H9 (cell line): ENCODE data around the gene DES. TPM values are rescaled to one million over a fixed set of nuclear protein-coding genes. Genes with fewer than 3 reads are reported as not detected.

Experiments
- DNase-seq: peaks from one replicate; pipeline ENCODE4 v3.0.0-alpha.2; 2017
- H2AFZ ChIP-seq: one replicate; pipeline ENCODE4 v1.6.1; 2013; ENCODE audit warnings: mild to moderate bottlenecking, low read length, control low read depth, moderate library complexity
- H2AK5ac ChIP-seq: 2 replicates; pipeline ENCODE4 v1.6.1; 2013; ENCODE audit warnings: low read length, control low read depth, mixed read lengths; ENCODE audit not compliant: insufficient read length
- H2BK120ac ChIP-seq: one replicate; pipeline ENCODE4 v1.6.1; 2013; ENCODE audit warnings: low read depth, mild to moderate bottlenecking, low read length, control low read depth, inconsistent platforms; ENCODE audit not compliant: poor library complexity, severe bottlenecking
- H2BK12ac ChIP-seq: 2 replicates; pipeline ENCODE4 v1.6.1; 2013; ENCODE audit warnings: low read length, control low read depth, mixed read lengths, low read depth; ENCODE audit not compliant: insufficient read length
- H2BK15ac ChIP-seq: 2 replicates; pipeline ENCODE4 v1.6.1; 2013; ENCODE audit warnings: low read depth, low read length, control low read depth
- H2BK20ac ChIP-seq: one replicate; pipeline ENCODE4 v1.6.1; 2013; ENCODE audit warnings: low read depth, mild to moderate bottlenecking, low read length, control low read depth, inconsistent platforms; ENCODE audit not compliant: poor library complexity, severe bottlenecking
- H2BK5ac ChIP-seq: 2 replicates; pipeline ENCODE4 v1.6.1; 2013; ENCODE audit warnings: low read length, control low read depth, mixed read lengths; ENCODE audit not compliant: insufficient read length
- H3K14ac ChIP-seq: 2 replicates; pipeline ENCODE4 v1.6.1; 2013; ENCODE audit warnings: low read length, control low read depth; ENCODE audit not compliant: insufficient read depth
- H3K18ac ChIP-seq: 2 replicates; pipeline ENCODE4 v1.6.1; 2013; ENCODE audit warnings: low read depth, mild to moderate bottlenecking, mixed read lengths, low read length, control low read depth; ENCODE audit not compliant: insufficient read length
- H3K23ac ChIP-seq: 2 replicates; pipeline ENCODE4 v1.6.1; 2013; ENCODE audit warnings: low read length, control low read depth, mixed read lengths, low read depth; ENCODE audit not compliant: insufficient read length
- H3K23me2 ChIP-seq: 2 replicates; pipeline ENCODE4 v1.6.1; 2013; ENCODE audit warnings: low read depth, mild to moderate bottlenecking, mixed read lengths, low read length, control low read depth; ENCODE audit not compliant: insufficient read length, poor library complexity, severe bottlenecking
- H3K27ac ChIP-seq: 2 replicates; pipeline ENCODE4 v1.5.1; 2013; ENCODE audit warnings: low read length, control low read depth, mixed read lengths, low read depth; ENCODE audit not compliant: insufficient read length
- H3K27me3 ChIP-seq: 2 replicates; pipeline ENCODE4 v1.6.1; 2013; ENCODE audit warnings: low read length, control low read depth, inconsistent platforms; ENCODE audit not compliant: insufficient read depth
- H3K4ac ChIP-seq: 2 replicates; pipeline ENCODE4 v1.6.1; 2013; ENCODE audit warnings: low read depth, mild to moderate bottlenecking, control low read depth, inconsistent platforms, low read length, moderate library complexity
- H3K4me1 ChIP-seq: 2 replicates; pipeline ENCODE4 v1.6.1; 2013; ENCODE audit warnings: low read length, control low read depth, inconsistent platforms; ENCODE audit not compliant: insufficient read depth
- H3K4me2 ChIP-seq: 2 replicates; pipeline ENCODE4 v1.6.1; 2013; ENCODE audit warnings: low read length, control low read depth, mixed read lengths; ENCODE audit not compliant: insufficient read length, insufficient read depth
- H3K56ac ChIP-seq: 2 replicates; pipeline ENCODE4 v1.6.1; 2013; ENCODE audit warnings: low read depth, mild to moderate bottlenecking, mixed read lengths, low read length, control low read depth; ENCODE audit not compliant: insufficient read length
- H3K79me1 ChIP-seq: 2 replicates; pipeline ENCODE4 v1.6.1; 2013; ENCODE audit warnings: low read depth, mild to moderate bottlenecking, moderate library complexity, low read length, control low read depth, inconsistent platforms; ENCODE audit not compliant: insufficient read depth, poor library complexity, severe bottlenecking
- H3K79me2 ChIP-seq: 2 replicates; pipeline ENCODE4 v1.6.1; 2013; ENCODE audit warnings: low read length, control low read depth, inconsistent platforms; ENCODE audit not compliant: insufficient read depth
- H3K9ac ChIP-seq: 2 replicates; pipeline ENCODE4 v1.6.1; 2013; ENCODE audit warnings: low read length, control low read depth, mixed read lengths; ENCODE audit not compliant: insufficient read length; ENCODE audit errors: extremely low read depth
- H3K9me3 ChIP-seq: one replicate; pipeline ENCODE4 v1.6.1; 2013; ENCODE audit warnings: low read depth, low read length, inconsistent platforms; ENCODE audit not compliant: control insufficient read depth
- H3T11ph ChIP-seq: one replicate; pipeline ENCODE4 v1.6.1; 2013; ENCODE audit warnings: mild to moderate bottlenecking, low read length, control low read depth, inconsistent platforms
- H4K20me1 ChIP-seq: one replicate; pipeline ENCODE4 v1.6.1; 2013; ENCODE audit not compliant: control insufficient read depth, insufficient read length, insufficient read depth
- H4K5ac ChIP-seq: 2 replicates; pipeline ENCODE4 v1.6.1; 2013; ENCODE audit warnings: low read depth, mild to moderate bottlenecking, mixed read lengths, low read length, control low read depth; ENCODE audit not compliant: insufficient read length
- H4K8ac ChIP-seq: replicated peaks from 2 replicates; pipeline ENCODE4 v1.6.1; 2013; ENCODE audit warnings: low read length, control low read depth, mixed read lengths, low read depth; ENCODE audit not compliant: insufficient read length
- H4K91ac ChIP-seq: 2 replicates; pipeline ENCODE4 v1.6.1; 2013; ENCODE audit warnings: low read depth, mild to moderate bottlenecking, moderate library complexity, mixed read lengths, low read length, control low read depth; ENCODE audit not compliant: insufficient read length
- H3K27ac Mint-ChIP-seq, 3 experiments: 2 replicates in 2 of 3; 3 replicates in 1 of 3; pipeline ENCODE4 v1.8.0; 2020 to 2021; ENCODE audit warnings: mixed read lengths in 3 of 3, mild to moderate bottlenecking in 1 of 3, moderate library complexity in 1 of 3
- H3K27me3 Mint-ChIP-seq: 2 replicates; pipeline ENCODE4 v1.8.0; 2021; ENCODE audit warnings: low read depth, mild to moderate bottlenecking, moderate library complexity, mixed read lengths
- H3K36me3 Mint-ChIP-seq, 3 experiments: 2 replicates in 2 of 3; 3 replicates in 1 of 3; pipeline ENCODE4 v1.8.0; 2020 to 2021; ENCODE audit warnings: low read depth in 3 of 3, mixed read lengths in 3 of 3; ENCODE audit not compliant: insufficient read depth in 1 of 3
- H3K4me1 Mint-ChIP-seq, 2 experiments: 2 replicates each; pipeline ENCODE4 v1.8.0; 2020; ENCODE audit warnings: mixed read lengths in 2 of 2
- H3K4me3 Mint-ChIP-seq, 2 experiments: 2 replicates in 1 of 2; 3 replicates in 1 of 2; pipeline ENCODE4 v1.8.0; 2020 to 2021; ENCODE audit warnings: mild to moderate bottlenecking in 2 of 2, mixed read lengths in 2 of 2, moderate library complexity in 1 of 2
- H3K9me3 Mint-ChIP-seq, 2 experiments: 2 replicates in 1 of 2; 3 replicates in 1 of 2; pipeline ENCODE4 v1.8.0; 2020; ENCODE audit warnings: mild to moderate bottlenecking in 2 of 2, mixed read lengths in 2 of 2, moderate library complexity in 1 of 2
- WGBS: extraction: QIAGEN DNeasy Blood & Tissue Kit; methylation state at CpG from one replicate; pipeline ENCODE4 v1.1.7; 2013; ENCODE audit warnings: missing lambda C conversion rate, low lambda C conversion rate, mixed read lengths; ENCODE audit not compliant: insufficient read length; ENCODE audit errors: extremely low coverage; 5-methylcytosine and 5-hydroxymethylcytosine counted together
- total RNA-seq: library from RNA; stranded (reverse); gene quantifications from 2 replicates; pipeline ENCODE4 v1.2.1, GENCODE V29; 2021
- TF ChIP-seq, protein P1 (sequence below): fragments of 200-600 bp; sonication (generic); conservative IDR thresholded peaks from 3 replicates; pipeline ENCODE4 v1.8.0; 2021; ENCODE audit warnings: antibody characterized with exemption, mild to moderate bottlenecking

Gene DES
- total RNA-seq, 1 experiment from 2014 or later: 4.6 TPM

DNA sequence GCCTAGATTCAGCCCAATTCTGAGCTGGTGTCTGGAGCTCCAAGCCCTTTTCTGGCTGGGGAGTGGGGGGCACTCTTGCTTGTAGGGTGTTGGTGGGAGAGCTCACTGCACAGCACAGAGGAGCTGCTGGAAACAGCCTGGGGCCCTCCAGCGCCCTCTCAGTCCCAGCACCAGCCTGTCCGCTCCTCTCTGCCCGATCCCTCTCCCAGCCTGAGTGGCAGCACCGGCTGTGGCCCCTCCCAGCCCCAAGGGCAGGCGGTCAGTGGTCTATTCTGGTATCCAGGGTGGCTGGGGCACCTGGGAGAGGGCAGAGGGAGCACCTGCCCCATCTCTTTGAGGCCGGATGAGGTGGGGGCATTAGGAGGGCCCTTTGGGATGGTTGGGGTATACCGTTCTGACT is 13.2 kb upstream of the DES start:
- H3K23ac ChIP-seq: no peak overlapping the region
- H4K20me1 ChIP-seq: no peaks in the 10 kb centered on the region
- Mint-ChIP-seq H3K27ac (peak overlapping the region in 2 of 3 experiments; percentile 30 to 91; a peak in 1 of 7 replicates), H3K27me3 (peaks cover 10% of the 10 kb centered on the region), H3K4me3 (no peak overlapping the region), H3K36me3 (no peaks in the 10 kb centered on the region), H3K4me1 (peaks cover 24 to 39% of the 10 kb centered on the region in 2 experiments), H3K9me3 (no peaks in the 10 kb centered on the region; a peak in 1 of 5 replicates)
- no peak overlapping the region for H2BK5ac ChIP-seq
- H3K27me3 ChIP-seq: no peaks in the 10 kb centered on the region
- H3K4me1 ChIP-seq: no peaks in the 10 kb centered on the region
- no peak overlapping the region for H4K5ac ChIP-seq
- H2BK20ac ChIP-seq: no peak overlapping the region
- TF ChIP-seq, protein P1, sequence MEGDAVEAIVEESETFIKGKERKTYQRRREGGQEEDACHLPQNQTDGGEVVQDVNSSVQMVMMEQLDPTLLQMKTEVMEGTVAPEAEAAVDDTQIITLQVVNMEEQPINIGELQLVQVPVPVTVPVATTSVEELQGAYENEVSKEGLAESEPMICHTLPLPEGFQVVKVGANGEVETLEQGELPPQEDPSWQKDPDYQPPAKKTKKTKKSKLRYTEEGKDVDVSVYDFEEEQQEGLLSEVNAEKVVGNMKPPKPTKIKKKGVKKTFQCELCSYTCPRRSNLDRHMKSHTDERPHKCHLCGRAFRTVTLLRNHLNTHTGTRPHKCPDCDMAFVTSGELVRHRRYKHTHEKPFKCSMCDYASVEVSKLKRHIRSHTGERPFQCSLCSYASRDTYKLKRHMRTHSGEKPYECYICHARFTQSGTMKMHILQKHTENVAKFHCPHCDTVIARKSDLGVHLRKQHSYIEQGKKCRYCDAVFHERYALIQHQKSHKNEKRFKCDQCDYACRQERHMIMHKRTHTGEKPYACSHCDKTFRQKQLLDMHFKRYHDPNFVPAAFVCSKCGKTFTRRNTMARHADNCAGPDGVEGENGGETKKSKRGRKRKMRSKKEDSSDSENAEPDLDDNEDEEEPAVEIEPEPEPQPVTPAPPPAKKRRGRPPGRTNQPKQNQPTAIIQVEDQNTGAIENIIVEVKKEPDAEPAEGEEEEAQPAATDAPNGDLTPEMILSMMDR: no peak
- no peak overlapping the region for H2AFZ ChIP-seq
- no peaks in the 10 kb centered on the region for H3K9me3 ChIP-seq
- no CpG with 5 or more reads among the region's 7 CpGs for WGBS
- no peak overlapping the region for H3T11ph ChIP-seq
- H3K23me2 ChIP-seq: no peaks in the 10 kb centered on the region
- no peak overlapping the region for H2BK15ac ChIP-seq
- no peak overlapping the region for H3K18ac ChIP-seq
- no peak overlapping the region for H3K4ac ChIP-seq
- no peak overlapping the region for H4K91ac ChIP-seq
- no peak overlapping the region for H3K56ac ChIP-seq
- H3K14ac ChIP-seq: no peak overlapping the region
- H3K27ac ChIP-seq: no peak overlapping the region
- DNase-seq: peak; percentile 82
- no peak overlapping the region for H2AK5ac ChIP-seq
- no peak overlapping the region for H2BK120ac ChIP-seq
- no peak overlapping the region for H3K4me2 ChIP-seq
- H3K79me2 ChIP-seq: no peaks in the 10 kb centered on the region
- H3K79me1 ChIP-seq: no peaks in the 10 kb centered on the region
- H3K9ac ChIP-seq: no peak overlapping the region
- H2BK12ac ChIP-seq: no peak overlapping the region
- H4K8ac ChIP-seq: no peak overlapping the region
